Suprapubic skin (tissue), 4 donors: ENCODE results near the gene ZBTB3. TPM values are rescaled to one million over a fixed set of nuclear protein-coding genes. Genes with fewer than 3 reads are reported as not detected.
A peak's percentile ranks its signal among the peaks of the same experiment; 100 is the strongest.
"Not testable (repeated sequence)": the region's sequence is repeated elsewhere in the genome, so short reads cannot be mapped to it uniquely, and the experiment has no call there.

Experiments used
- DNase-seq, 2 donors: peaks; one replicate each; pipeline ENCODE4 v3.0.0-alpha.2; 2019; ENCODE audit warnings: low spot score in 2 of 2
- H3K27ac ChIP-seq: fragments of 200-600 bp; sonication (generic); one replicate; pipeline ENCODE4 v1.5.1; 2019
- H3K27me3 ChIP-seq: fragments of 200-600 bp; sonication (generic); one replicate; pipeline ENCODE4 v1.5.1; 2019
- H3K36me3 ChIP-seq: fragments of 200-600 bp; sonication (generic); one replicate; pipeline ENCODE4 v1.5.1; 2019
- H3K4me1 ChIP-seq: fragments of 200-600 bp; sonication (generic); one replicate; pipeline ENCODE4 v1.5.1; 2019
- H3K4me3 ChIP-seq: fragments of 200-600 bp; sonication (generic); one replicate; pipeline ENCODE4 v1.5.1; 2019; ENCODE audit warnings: mild to moderate bottlenecking
- H3K9me3 ChIP-seq: fragments of 200-600 bp; sonication (generic); one replicate; pipeline ENCODE4 v1.5.1; 2019
- CTCF ChIP-seq, 2 donors: fragments of 200-600 bp in 1 of 2; fragments of 450-650 bp in 1 of 2; sonication (generic) in 1 of 2; IDR thresholded peaks; one replicate each; pipeline ENCODE4 v1.5.1; 2016 to 2019; ENCODE audit warnings: antibody characterized with exemption in 2 of 2, mild to moderate bottlenecking in 1 of 2, moderate library complexity in 1 of 2
- EP300 ChIP-seq: sonication (generic); formaldehyde crosslinking; IDR thresholded peaks from one replicate; pipeline ENCODE4 v1.6.1; 2017; ENCODE audit warnings: antibody characterized with exemption
- POLR2A ChIP-seq, 2 donors: fragments of 450-650 bp; IDR thresholded peaks; one replicate each; pipeline ENCODE4 v1.6.1; 2017; ENCODE audit warnings: antibody characterized with exemption in 2 of 2, mild to moderate bottlenecking in 2 of 2, moderate library complexity in 2 of 2
- POLR2AphosphoS5 ChIP-seq, 3 donors: sonication (generic); formaldehyde crosslinking; IDR thresholded peaks; one replicate each; pipeline ENCODE4 v1.6.1; 2017; ENCODE audit warnings: antibody characterized with exemption in 3 of 3
- WGBS: methylation state at CpG from one replicate; pipeline ENCODE4 v1.1.5; 2018; 5-methylcytosine and 5-hydroxymethylcytosine counted together
- total RNA-seq, 4 donors: library from RNA; depleted of rRNA; stranded (reverse); fragments of >200 nt; gene quantifications; one replicate each; pipeline ENCODE4 v1.1.0, GENCODE V29; 2016

Gene ZBTB3
- total RNA-seq, 4 donors from 2014 or later = 10.9 to 32.2 (median 14.3) TPM

DNA sequence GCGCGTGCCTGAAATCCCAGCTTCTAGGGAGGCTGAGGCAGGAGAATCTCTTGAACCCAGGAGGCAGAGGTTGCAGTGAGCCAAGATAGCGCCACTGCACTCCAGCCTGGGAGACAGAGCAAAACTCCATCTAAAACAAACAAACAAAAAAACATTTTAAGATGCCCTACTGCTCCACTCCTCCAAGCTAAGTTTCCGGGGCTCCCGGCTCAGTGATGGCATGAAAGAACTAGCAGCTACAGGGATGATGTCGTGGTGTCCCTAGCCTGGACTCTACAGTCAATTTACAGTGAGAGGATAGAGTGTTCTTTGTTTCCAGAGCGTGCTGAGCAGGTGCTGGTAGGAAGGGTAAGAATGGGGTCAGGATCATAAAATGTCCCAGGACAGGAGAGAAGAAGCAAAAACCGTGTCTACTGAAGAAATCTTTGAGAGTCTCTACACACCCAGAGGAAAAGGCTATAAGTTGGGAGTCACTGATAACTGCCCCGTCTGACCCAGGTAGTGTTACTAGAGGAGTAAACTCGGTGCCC lies 1.2 kb upstream of the ZBTB3 start:
- Histone ChIP-seq H3K36me3 (peaks cover 4% of the 10 kb centered on the region), H3K27ac (no peak overlapping the region), H3K27me3 (no peaks in the 10 kb centered on the region), H3K4me3 (no peak overlapping the region), H3K9me3 (no peaks in the 10 kb centered on the region), H3K4me1 (peaks cover 33% of the 10 kb centered on the region)
- no peak for DNase-seq
- TF ChIP-seq CTCF (IDR thresholded peaks at IDR 0.05) (no peak), EP300 (no peak), POLR2A (IDR thresholded peaks at IDR 0.05) (no peak), POLR2AphosphoS5 (IDR thresholded peaks at IDR 0.05) (no peak)
- WGBS = 73% methylated on average over 10 of the region's 10 CpGs

DNA sequence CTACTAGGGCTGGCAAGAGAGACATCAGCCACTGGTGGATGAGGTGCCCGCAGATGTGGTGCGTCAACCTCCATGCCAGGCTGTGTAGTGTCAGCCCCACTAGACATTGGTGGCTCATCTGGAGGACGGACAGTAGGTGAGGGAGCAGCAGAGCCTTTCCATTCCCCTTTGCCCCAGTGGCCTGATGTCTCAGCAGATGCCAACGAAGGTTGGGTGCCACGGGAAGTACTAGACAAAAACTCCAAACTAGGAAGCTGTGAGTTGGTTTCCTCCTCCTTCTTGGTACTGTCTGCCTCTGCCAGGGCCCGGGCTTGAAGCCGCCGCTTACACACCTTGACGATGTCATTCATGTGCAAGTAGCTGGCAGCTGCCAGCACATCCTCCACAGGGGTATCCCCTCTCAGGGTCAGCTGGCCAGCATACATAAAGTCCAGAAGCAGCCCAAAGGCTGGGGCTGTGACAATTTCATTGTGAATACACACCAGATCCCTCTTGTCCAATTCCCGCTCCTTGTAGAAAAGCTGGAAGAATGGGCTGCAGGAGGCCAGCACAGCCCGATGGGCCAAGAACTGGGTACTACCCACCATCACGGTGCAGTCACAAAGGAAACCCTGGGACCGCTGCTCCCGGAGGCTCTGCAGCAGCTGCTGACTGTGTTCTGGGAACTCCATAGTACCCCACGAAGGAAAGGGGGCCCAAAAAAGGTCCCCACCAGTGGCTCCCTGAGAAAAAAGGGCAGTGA lies 795 bp downstream of the ZBTB3 start:
- Histone ChIP-seq H3K4me1 (peaks cover 38% of the 10 kb centered on the region), H3K9me3 (no peaks in the 10 kb centered on the region), H3K36me3 (peaks cover 14% of the 10 kb centered on the region), H3K27ac (peak overlapping the region; percentile 96), H3K4me3 (peak overlapping the region; percentile 78), H3K27me3 (no peaks in the 10 kb centered on the region)
- WGBS = 56% methylated on average over 13 of the region's 15 CpGs
- DNase-seq = no peak
- TF ChIP-seq CTCF (IDR thresholded peaks at IDR 0.05) (no peak), POLR2AphosphoS5 (IDR thresholded peaks at IDR 0.05) (no peak), EP300 (no peak), POLR2A (IDR thresholded peaks at IDR 0.05) (no peak)

GRCh38 chr11:62752177-62752785 lies 1.7 kb downstream of the ZBTB3 start:
- TF ChIP-seq CTCF (IDR thresholded peaks at IDR 0.05) = no peak
- TF ChIP-seq EP300 = no peak
- TF ChIP-seq POLR2A (IDR thresholded peaks at IDR 0.05) = no peak
- no peak for TF ChIP-seq POLR2AphosphoS5 (IDR thresholded peaks at IDR 0.05)
- Histone ChIP-seq H3K36me3 (peaks cover 14% of the 10 kb centered on the region), H3K27ac (no peak overlapping the region), H3K9me3 (no peaks in the 10 kb centered on the region), H3K4me3 (no peak overlapping the region), H3K27me3 (no peaks in the 10 kb centered on the region), H3K4me1 (peaks cover 46% of the 10 kb centered on the region)
- DNase-seq = no peak
- WGBS = 100% methylated on average over 4 of the region's 14 CpGs

- WGBS = 94% methylated on average over 5 of the region's 5 CpGs
- H3K27ac ChIP-seq, H3K27me3 ChIP-seq, H3K4me3 ChIP-seq, H3K9me3 ChIP-seq, DNase-seq: not testable (repeated sequence)
- H3K4me1 ChIP-seq = peaks cover 46% of the 10 kb centered on the region
- H3K36me3 ChIP-seq = peaks cover 14% of the 10 kb centered on the region
Measured at GRCh38 chr11:62749931-62750330, 4.0 kb downstream of the ZBTB3 start.

- DNase-seq = no peak
- 61% methylated on average over 9 of the region's 9 CpGs for WGBS
- H3K27ac ChIP-seq = peak overlapping the region; percentile 39
Measured at GRCh38 chr11:62747475-62748160, 6.3 kb downstream of the ZBTB3 start.

More at GRCh38 chr11:62747475-62748160, 6.3 kb downstream of the ZBTB3 start:
- TF ChIP-seq EP300 = no peak
- no peak for TF ChIP-seq POLR2AphosphoS5 (IDR thresholded peaks at IDR 0.05)
- no peak for TF ChIP-seq CTCF (IDR thresholded peaks at IDR 0.05)
- TF ChIP-seq POLR2A (IDR thresholded peaks at IDR 0.05) = no peak
- H3K4me1 ChIP-seq = peaks cover 30% of the 10 kb centered on the region
- H3K27me3 ChIP-seq = no peaks in the 10 kb centered on the region
- no peaks in the 10 kb centered on the region for H3K9me3 ChIP-seq
- no peak overlapping the region for H3K4me3 ChIP-seq
- peaks cover 14% of the 10 kb centered on the region for H3K36me3 ChIP-seq
